Keratinocyte (primary cell): ENCODE results near the gene RYR2.

Source experiments
- EZH2 ChIP-seq: IDR thresholded peaks from one replicate; pipeline ENCODE4 v1.6.1; 2012; ENCODE audit warnings: inconsistent platforms, mild to moderate bottlenecking, low read length, moderate library complexity
- TF ChIP-seq, protein P1 (sequence below), 3 experiments: IDR thresholded peaks in 1 of 3; conservative IDR thresholded peaks in 1 of 3; optimal IDR thresholded peaks in 1 of 3; 2 replicates in 2 of 3; 3 replicates in 1 of 3; pipeline versions ENCODE3 to v1.5.1; 2011; ENCODE audit warnings: low read length in 3 of 3, mild to moderate bottlenecking in 3 of 3, moderate library complexity in 2 of 3, control low read depth in 1 of 3, inconsistent platforms in 1 of 3; ENCODE audit not compliant: insufficient read depth in 2 of 3; ENCODE audit errors: extremely low read depth in 1 of 3

DNA sequence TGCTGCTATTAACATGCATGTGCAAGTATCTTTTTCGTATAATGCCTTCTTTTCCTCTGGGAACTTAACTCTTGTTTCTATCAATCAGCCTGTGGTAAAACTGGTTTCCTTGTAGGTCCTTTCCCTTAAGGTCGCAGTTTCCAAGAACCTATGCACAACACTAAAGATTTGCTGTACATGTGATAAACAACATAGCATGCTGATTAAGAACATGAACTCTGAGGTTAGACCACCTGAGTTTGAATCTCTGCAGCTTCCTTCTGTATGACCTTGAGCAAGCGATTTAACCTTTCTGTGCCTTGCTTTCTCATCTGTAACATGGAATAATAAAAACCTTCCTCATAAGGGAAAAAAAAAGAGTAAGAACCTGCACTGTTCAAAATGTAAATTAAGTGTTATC is 186.4 kb downstream of the RYR2 start:
- TF ChIP-seq EZH2 = no peak
- TF ChIP-seq, protein P1, sequence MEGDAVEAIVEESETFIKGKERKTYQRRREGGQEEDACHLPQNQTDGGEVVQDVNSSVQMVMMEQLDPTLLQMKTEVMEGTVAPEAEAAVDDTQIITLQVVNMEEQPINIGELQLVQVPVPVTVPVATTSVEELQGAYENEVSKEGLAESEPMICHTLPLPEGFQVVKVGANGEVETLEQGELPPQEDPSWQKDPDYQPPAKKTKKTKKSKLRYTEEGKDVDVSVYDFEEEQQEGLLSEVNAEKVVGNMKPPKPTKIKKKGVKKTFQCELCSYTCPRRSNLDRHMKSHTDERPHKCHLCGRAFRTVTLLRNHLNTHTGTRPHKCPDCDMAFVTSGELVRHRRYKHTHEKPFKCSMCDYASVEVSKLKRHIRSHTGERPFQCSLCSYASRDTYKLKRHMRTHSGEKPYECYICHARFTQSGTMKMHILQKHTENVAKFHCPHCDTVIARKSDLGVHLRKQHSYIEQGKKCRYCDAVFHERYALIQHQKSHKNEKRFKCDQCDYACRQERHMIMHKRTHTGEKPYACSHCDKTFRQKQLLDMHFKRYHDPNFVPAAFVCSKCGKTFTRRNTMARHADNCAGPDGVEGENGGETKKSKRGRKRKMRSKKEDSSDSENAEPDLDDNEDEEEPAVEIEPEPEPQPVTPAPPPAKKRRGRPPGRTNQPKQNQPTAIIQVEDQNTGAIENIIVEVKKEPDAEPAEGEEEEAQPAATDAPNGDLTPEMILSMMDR (optimal IDR thresholded peaks at IDR 0.05 in 1 of 3, IDR thresholded peaks at IDR 0.05 in 1 of 3, conservative IDR thresholded peaks at IDR 0.05 in 1 of 3; ENCODE audit: extremely low read depth in 1 of 3, insufficient read depth in 2 of 3, low read length in 3 of 3) = no peak
